HepG2 (cell line): ENCODE data around the gene BICDL1. TPM values are rescaled to one million over a fixed set of nuclear protein-coding genes. Genes with fewer than 3 reads are reported as not detected.

ENCODE experiments used
- ATF7-NPFF ChIP-seq: sonication (generic); formaldehyde crosslinking; IDR thresholded peaks from 2 replicates; pipeline ENCODE4 v1.8.1; 2023; ENCODE audit warnings: mild to moderate bottlenecking, low read depth, missing genetic modification reagents, moderate library complexity
- MIXL1 ChIP-seq: IDR thresholded peaks from 2 replicates; pipeline ENCODE4 v1.6.1; 2016
- RFX1 ChIP-seq: fragments of 450-650 bp; IDR thresholded peaks from 2 replicates; pipeline ENCODE4 v1.6.1; 2017
- ZBTB40 ChIP-seq, 2 experiments: fragments of 450-650 bp in 1 of 2; sonication (generic) in 1 of 2; formaldehyde crosslinking in 1 of 2; IDR thresholded peaks; 2 replicates each; pipeline versions ENCODE4 v1.6.1 to v1.8.0; 2016 to 2022; ENCODE audit warnings: antibody characterized with exemption in 1 of 2, mild to moderate bottlenecking in 1 of 2, missing genetic modification reagents in 1 of 2
- ZNF570 ChIP-seq: sonication (generic); formaldehyde crosslinking; IDR thresholded peaks from 2 replicates; pipeline ENCODE4 v1.4.0; 2020; ENCODE audit warnings: mild to moderate bottlenecking, missing genetic modification reagents, borderline replicate concordance
- polyA plus RNA-seq, 8 experiments: library from polyadenylated mRNA; depleted of rRNA in 3 of 8; stranded (reverse) in 7 of 8; unstranded in 1 of 8; fragments of >200 nt; fragmentation: Illumina TruSeq in 4 of 8; extraction: Trizol in 4 of 8; gene quantifications; 2 replicates each; pipeline versions ENCODE4 v1.2.1 to v1.2.3, GENCODE V29; 2011 to 2016; ENCODE audit warnings: low read depth in 4 of 8, missing spikeins in 1 of 8, mixed read lengths in 1 of 8; ENCODE audit not compliant: insufficient read depth in 1 of 8
- total RNA-seq, 5 experiments: library from RNA; depleted of rRNA; stranded (reverse); fragments of >200 nt; fragmentation: Illumina TruSeq; extraction: Trizol; gene quantifications; 2 replicates each; pipeline ENCODE4 v1.2.3, GENCODE V29; 2016; ENCODE audit warnings: low read depth in 1 of 5

Gene BICDL1
- total and polyA plus RNA-seq, 2 of the 13 experiments (the other 11 are each of a cell fraction or from before 2014, with no cell fraction given): 3.6 to 9.7 TPM

GRCh38 chr12:120039711-120040110, 50.7 kb downstream of the BICDL1 start (continued):
- TF ChIP-seq ZBTB40 (IDR thresholded peaks at IDR 0.05) (no peak), ZBTB40 (CRISPR knock-in tag; IDR thresholded peaks at IDR 0.05) (no peak), ZNF570 (no peak), RFX1 (peak; percentile 36; the same call in 1 of the 2 replicates), ATF7-NPFF (CRISPR knock-in tag) (no peak), MIXL1 (CRISPR knock-in tag) (no peak)
